NCI-H1436 treated with DMSO at 0.1 percent for 48 hours (cell line): ENCODE results near the gene POU6F2.
A peak's percentile ranks its signal among the peaks of the same experiment; 100 is the strongest.

Experiments
- DNase-seq: peaks from one replicate; lab custom pipeline; 2025; lab: John Stamatoyannopoulos, UW

POU6F2 gene

GRCh38 chr7:39405581-39405980, 427.9 kb downstream of the POU6F2 start:
- no peak for DNase-seq

- DNase-seq: no peak
Observed at GRCh38 chr7:39406467-39406866, 428.8 kb downstream of the POU6F2 start.

GRCh38 chr7:39407137-39407536, 429.4 kb downstream of the POU6F2 start:
- DNase-seq: no peak

- DNase-seq: no peak
Observed at GRCh38 chr7:39407723-39408122, 430.0 kb downstream of the POU6F2 start.

- DNase-seq: no peak
Observed at GRCh38 chr7:39408906-39409305, 431.2 kb downstream of the POU6F2 start.

- no peak for DNase-seq
Observed at GRCh38 chr7:39410582-39410981, 432.9 kb downstream of the POU6F2 start.

- no peak for DNase-seq
Observed at GRCh38 chr7:39413636-39414223, 436.0 kb downstream of the POU6F2 start.

- DNase-seq: no peak
Observed at GRCh38 chr7:39414224-39415035, 436.7 kb downstream of the POU6F2 start.

GRCh38 chr7:39415091-39415787, 437.5 kb downstream of the POU6F2 start:
- DNase-seq: peak; percentile 45

GRCh38 chr7:39416866-39417265, 439.2 kb downstream of the POU6F2 start:
- DNase-seq: no peak

- no peak for DNase-seq
Observed at GRCh38 chr7:39417642-39418041, 439.9 kb downstream of the POU6F2 start.

- DNase-seq: no peak
Observed at GRCh38 chr7:39421251-39421650, 443.5 kb downstream of the POU6F2 start.

GRCh38 chr7:39421661-39422060, 444.0 kb downstream of the POU6F2 start:
- no peak for DNase-seq

- DNase-seq: no peak
Observed at GRCh38 chr7:39428221-39428620, 450.5 kb downstream of the POU6F2 start.

- DNase-seq: no peak
Observed at GRCh38 chr7:39429421-39429820, 451.7 kb downstream of the POU6F2 start.

GRCh38 chr7:39430441-39430840, 452.7 kb downstream of the POU6F2 start:
- no peak for DNase-seq

GRCh38 chr7:39430909-39431641, 453.4 kb downstream of the POU6F2 start:
- no peak for DNase-seq

GRCh38 chr7:39432368-39432767, 454.7 kb downstream of the POU6F2 start:
- no peak for DNase-seq

- DNase-seq: no peak
Observed at GRCh38 chr7:39432807-39433416, 455.2 kb downstream of the POU6F2 start.

- no peak for DNase-seq
Observed at GRCh38 chr7:39433550-39433949, 455.8 kb downstream of the POU6F2 start.

GRCh38 chr7:39434012-39434411, 456.3 kb downstream of the POU6F2 start:
- no peak for DNase-seq

- DNase-seq: no peak
Observed at GRCh38 chr7:39446546-39446945, 468.8 kb downstream of the POU6F2 start.
